ENCODE results near the gene SETBP1. TPM values are rescaled to one million over a fixed set of nuclear protein-coding genes. Genes with fewer than 3 reads are reported as not detected.

Gene SETBP1
- total and polyA plus RNA-seq, 2 of the 8 experiments (the other 6 are each of a cell fraction or from before 2014, with no cell fraction given): 2.0 to 6.5 TPM

DNA sequence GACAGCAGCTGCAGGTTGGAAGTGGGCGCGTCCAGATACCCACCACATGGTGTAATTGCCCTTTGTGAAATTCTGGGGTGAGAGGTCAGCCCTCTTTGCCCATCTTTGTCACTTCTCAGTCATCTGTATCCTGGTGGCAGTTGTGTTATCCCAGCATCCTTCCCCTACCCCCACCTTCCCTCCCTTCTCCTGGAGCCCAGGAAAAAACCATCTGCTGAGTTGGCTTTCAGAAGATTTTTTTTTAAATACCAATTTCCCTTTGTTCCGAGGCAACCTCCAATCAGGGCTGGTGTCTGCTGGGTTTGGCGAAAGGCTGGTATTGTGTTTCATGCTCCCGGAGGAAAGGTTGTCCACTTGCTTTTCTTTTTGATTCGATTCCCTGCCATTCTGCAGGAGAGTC is 35.2 kb downstream of the SETBP1 start:
- no peak overlapping the region for H3K4me2 ChIP-seq (ENCODE audit: insufficient read depth in 1 of 2, low read depth in 2 of 2, low read length in 2 of 2)
- H2BK15ac ChIP-seq (ENCODE audit: low read length): no peak overlapping the region

More for the DNA sequence above, 35.2 kb downstream of the SETBP1 start:
- Histone ChIP-seq H4K20me1 (replicated peaks in 1 of 2; ENCODE audit: control insufficient read depth in 1 of 2, insufficient read depth in 2 of 2, low read length in 2 of 2) (no peaks in the 10 kb centered on the region), H2BK120ac (replicated peaks; ENCODE audit: low read depth, low read length) (no peak overlapping the region), H3K9me3 (ENCODE audit: insufficient read depth in 2 of 2, low read depth in 1 of 2, low read length in 1 of 2) (no peaks in the 10 kb centered on the region), H3K4ac (replicated peaks; ENCODE audit: insufficient read length, low read depth, low read length) (no peak overlapping the region), H3K79me1 (ENCODE audit: low read depth, low read length) (no peaks in the 10 kb centered on the region), H4K91ac (replicated peaks; ENCODE audit: insufficient read length, low read length) (no peak overlapping the region), H4K8ac (ENCODE audit: extremely low read depth, insufficient read depth, low read length) (no peak overlapping the region), H3K27ac (ENCODE audit: low read depth, low read length) (no peak overlapping the region), H3K56ac (replicated peaks; ENCODE audit: insufficient read length, low read depth, low read length) (no peak overlapping the region), H3K4me1 (replicated peaks in 1 of 4; ENCODE audit: control insufficient read depth in 3 of 4, insufficient read depth in 4 of 4, low read length in 3 of 4) (peaks cover 3 to 16% (median 12%) of the 10 kb centered on the region in 4 experiments), H3K9ac (replicated peaks in 1 of 4; ENCODE audit: extremely low read depth in 1 of 4, low read depth in 3 of 4, low read length in 3 of 4) (no peak overlapping the region), H2AFZ (ENCODE audit: low read length) (no peak overlapping the region), H3K23ac (ENCODE audit: insufficient read length) (no peak overlapping the region), H2BK5ac (ENCODE audit: low read depth, low read length) (no peak overlapping the region), H3K14ac (ENCODE audit: insufficient read length) (no peak overlapping the region), H3K4me3 (ENCODE audit: extremely low read depth in 1 of 4, insufficient read depth in 2 of 4, low read depth in 3 of 4, low read length in 4 of 4) (no peak overlapping the region), H2AK5ac (ENCODE audit: low read depth, low read length) (no peak overlapping the region), H2BK12ac (ENCODE audit: low read depth, low read length) (no peak overlapping the region), H3K79me2 (ENCODE audit: control insufficient read depth in 1 of 2, insufficient read depth in 2 of 2, low read length in 2 of 2) (no peaks in the 10 kb centered on the region), H3K18ac (ENCODE audit: extremely low read depth, low read length) (no peak overlapping the region), H3K23me2 (ENCODE audit: low read depth, low read length) (no peaks in the 10 kb centered on the region), H4K5ac (ENCODE audit: insufficient read length, low read depth, low read length) (no peak overlapping the region), H3K36me3 (ENCODE audit: control insufficient read depth in 2 of 4, insufficient read depth in 4 of 4, low read length in 3 of 4) (no peaks in the 10 kb centered on the region), H3K27me3 (replicated peaks in 1 of 4; ENCODE audit: control insufficient read depth in 3 of 4, extremely low read depth in 1 of 4, insufficient read depth in 3 of 4, low read length in 3 of 4) (no peaks in the 10 kb centered on the region), H2BK20ac (ENCODE audit: low read length) (no peak overlapping the region)
- ChIA-PET POLR2A (ENCODE audit: partially characterized antibody) (no interaction called here), CTCF (ENCODE audit: partially characterized antibody) (interaction anchor here (1.7 kb wide), 1 partner anchor 21 kb away, joined by 4 read pairs; no protein-coding TSS in a partner anchor)
- no peak for TF ChIP-seq CEBPB (IDR thresholded peaks at IDR 0.05; ENCODE audit: low read depth, low read length)
- TF ChIP-seq SUZ12 (IDR thresholded peaks at IDR 0.05; ENCODE audit: low read length): no peak
- TF ChIP-seq MAFK (IDR thresholded peaks at IDR 0.05; ENCODE audit: low read depth, low read length): no peak
- TF ChIP-seq SP4 (IDR thresholded peaks at IDR 0.05; ENCODE audit: low read length): no peak
- TF ChIP-seq BACH1 (IDR thresholded peaks at IDR 0.05; ENCODE audit: low read length): no peak
- TF ChIP-seq POU5F1 (IDR thresholded peaks at IDR 0.05; ENCODE audit: low read depth, low read length): no peak
- TF ChIP-seq RXRA (IDR thresholded peaks at IDR 0.05; ENCODE audit: insufficient read depth, low read depth, low read length): no peak
- TF ChIP-seq, protein P1, sequence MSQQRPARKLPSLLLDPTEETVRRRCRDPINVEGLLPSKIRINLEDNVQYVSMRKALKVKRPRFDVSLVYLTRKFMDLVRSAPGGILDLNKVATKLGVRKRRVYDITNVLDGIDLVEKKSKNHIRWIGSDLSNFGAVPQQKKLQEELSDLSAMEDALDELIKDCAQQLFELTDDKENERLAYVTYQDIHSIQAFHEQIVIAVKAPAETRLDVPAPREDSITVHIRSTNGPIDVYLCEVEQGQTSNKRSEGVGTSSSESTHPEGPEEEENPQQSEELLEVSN (IDR thresholded peaks at IDR 0.05): no peak
- TF ChIP-seq KDM5A (IDR thresholded peaks at IDR 0.05; ENCODE audit: low read length): no peak
- DNase-seq (ENCODE audit: low read depth in 1 of 2, low spot score in 2 of 2): no peak
- no peak for FAIRE-seq
- 64% methylated on average over 5 of the region's 6 CpGs; no CpG with 5 or more reads in 1 of the 2 experiments for WGBS, 2 experiments (ENCODE audit: extremely low coverage in 1 of 2, insufficient coverage in 1 of 2, insufficient read length in 1 of 2, insufficient replicate concordance in 2 of 2, low coverage in 1 of 2, low lambda C conversion rate in 2 of 2, missing lambda C conversion rate in 1 of 2)

All from H1 (cell line).